Sigmoid colon (tissue), 7 donors: Measurements from ENCODE around the gene KRTAP4-7. TPM values are rescaled to one million over a fixed set of nuclear protein-coding genes. Genes with fewer than 3 reads are reported as not detected.
"Not testable (repeated sequence)": the region's sequence is repeated elsewhere in the genome, so short reads cannot be mapped to it uniquely, and the experiment has no call there.

ENCODE experiments used
- DNase-seq: peaks from one replicate; pipeline ENCODE4 v3.0.0-alpha.2; 2019
- H3K27ac ChIP-seq, 4 donors: fragments of 200-600 bp; sonication (generic); one replicate each; pipeline ENCODE4 v1.5.1; 2016 to 2019; ENCODE audit warnings: mild to moderate bottlenecking in 1 of 4
- H3K27me3 ChIP-seq, 3 donors: fragments of 200-600 bp; sonication (generic); one replicate each; pipeline ENCODE4 v1.5.1; 2019; ENCODE audit warnings: mild to moderate bottlenecking in 1 of 3
- H3K36me3 ChIP-seq, 4 donors: fragments of 200-600 bp; sonication (generic); one replicate each; pipeline ENCODE4 v1.5.1; 2016 to 2019
- H3K4me1 ChIP-seq, 4 donors: fragments of 200-600 bp; sonication (generic); one replicate each; pipeline ENCODE4 v1.5.1; 2017 to 2019
- H3K4me3 ChIP-seq, 4 donors: fragments of 200-600 bp; sonication (generic); one replicate each; pipeline ENCODE4 v1.5.1; 2017 to 2019; ENCODE audit warnings: mild to moderate bottlenecking in 2 of 4, moderate library complexity in 1 of 4
- H3K9me3 ChIP-seq, 4 donors: fragments of 200-600 bp in 3 of 4; sonication (generic) in 3 of 4; one replicate each; pipeline versions ENCODE4 v1.5.1 to v1.6.1; 2013 to 2019
- EP300 ChIP-seq, 4 donors: sonication (generic); formaldehyde crosslinking; IDR thresholded peaks; one replicate each; pipeline ENCODE4 v1.6.1; 2017; ENCODE audit warnings: antibody characterized with exemption in 4 of 4
- POLR2A ChIP-seq, 2 donors: fragments of 450-650 bp; IDR thresholded peaks; one replicate each; pipeline ENCODE4 v1.6.1; 2016; ENCODE audit warnings: antibody characterized with exemption in 2 of 2, mild to moderate bottlenecking in 2 of 2, moderate library complexity in 2 of 2
- POLR2AphosphoS5 ChIP-seq, 4 donors: sonication (generic); formaldehyde crosslinking; IDR thresholded peaks; one replicate each; pipeline ENCODE4 v1.6.1; 2017; ENCODE audit warnings: antibody characterized with exemption in 4 of 4
- WGBS, 2 donors: extraction: QIAGEN DNeasy Blood & Tissue Kit; methylation state at CpG; one replicate each; pipeline ENCODE4 v1.1.7; 2013; 5-methylcytosine and 5-hydroxymethylcytosine counted together
- intact Hi-C: fragments of 100-400 bp; cut with DNase I; formaldehyde crosslinking; loops from one replicate; pipeline ENCODE4 v1.15.1; 2023
- polyA plus RNA-seq, 3 donors: library from polyadenylated mRNA; stranded (reverse); fragments of 200-250 nt; gene quantifications; one replicate each; pipeline ENCODE4 v1.2.3, GENCODE V29; 2013
- total RNA-seq, 4 donors: library from RNA; depleted of rRNA; stranded (reverse); fragments of >200 nt; gene quantifications; one replicate each; pipeline ENCODE4 v1.1.0, GENCODE V29; 2016
- TF ChIP-seq, protein P1 (sequence below), 4 experiments: fragments of 450-650 bp in 3 of 4; fragments of 200-600 bp in 1 of 4; IDR thresholded peaks; one replicate each; pipeline ENCODE4 v1.5.1; 2016 to 2019; ENCODE audit warnings: antibody characterized with exemption in 4 of 4, mild to moderate bottlenecking in 3 of 4, moderate library complexity in 2 of 4
- donor health status: healthy with polysubstance abuse.
- donor health status: Bipolar disorder and iron deficiency.
- donor health status: healthy.

KRTAP4-7 gene
- total and polyA plus RNA-seq, 7 donors: not detected

DNA sequence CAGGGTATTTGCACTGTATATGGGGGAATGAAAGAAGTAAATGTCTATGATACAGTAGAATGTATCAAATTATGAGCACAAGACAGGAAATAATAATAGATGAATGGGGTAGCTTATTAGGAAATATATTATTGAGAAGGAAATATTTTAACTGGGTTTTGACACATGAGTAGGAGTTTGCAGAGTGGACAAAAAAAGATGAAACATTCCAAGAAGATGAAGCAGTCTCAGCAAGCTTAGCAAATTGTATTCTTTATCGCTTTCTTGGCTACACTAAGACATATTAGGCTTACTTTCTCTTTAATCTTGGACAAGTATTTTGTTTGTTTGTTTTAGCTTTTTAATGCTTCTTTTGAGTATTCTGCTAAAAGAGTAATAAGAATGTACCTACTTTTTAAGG, 19.9 kb downstream of the KRTAP4-7 start:
- Histone ChIP-seq H3K27me3 (no peaks in the 10 kb centered on the region), H3K4me3 (no peak overlapping the region), H3K4me1 (no peaks in the 10 kb centered on the region), H3K9me3 (no peaks in the 10 kb centered on the region), H3K27ac (no peak overlapping the region), H3K36me3 (no peaks in the 10 kb centered on the region)
- DNase-seq: no peak
- intact Hi-C loops: no loop called here
- TF ChIP-seq POLR2A (IDR thresholded peaks at IDR 0.05): no peak
- no peak for TF ChIP-seq EP300 (IDR thresholded peaks at IDR 0.05)
- no peak for TF ChIP-seq POLR2AphosphoS5 (IDR thresholded peaks at IDR 0.05)
- TF ChIP-seq, protein P1, sequence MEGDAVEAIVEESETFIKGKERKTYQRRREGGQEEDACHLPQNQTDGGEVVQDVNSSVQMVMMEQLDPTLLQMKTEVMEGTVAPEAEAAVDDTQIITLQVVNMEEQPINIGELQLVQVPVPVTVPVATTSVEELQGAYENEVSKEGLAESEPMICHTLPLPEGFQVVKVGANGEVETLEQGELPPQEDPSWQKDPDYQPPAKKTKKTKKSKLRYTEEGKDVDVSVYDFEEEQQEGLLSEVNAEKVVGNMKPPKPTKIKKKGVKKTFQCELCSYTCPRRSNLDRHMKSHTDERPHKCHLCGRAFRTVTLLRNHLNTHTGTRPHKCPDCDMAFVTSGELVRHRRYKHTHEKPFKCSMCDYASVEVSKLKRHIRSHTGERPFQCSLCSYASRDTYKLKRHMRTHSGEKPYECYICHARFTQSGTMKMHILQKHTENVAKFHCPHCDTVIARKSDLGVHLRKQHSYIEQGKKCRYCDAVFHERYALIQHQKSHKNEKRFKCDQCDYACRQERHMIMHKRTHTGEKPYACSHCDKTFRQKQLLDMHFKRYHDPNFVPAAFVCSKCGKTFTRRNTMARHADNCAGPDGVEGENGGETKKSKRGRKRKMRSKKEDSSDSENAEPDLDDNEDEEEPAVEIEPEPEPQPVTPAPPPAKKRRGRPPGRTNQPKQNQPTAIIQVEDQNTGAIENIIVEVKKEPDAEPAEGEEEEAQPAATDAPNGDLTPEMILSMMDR (IDR thresholded peaks at IDR 0.05): no peak
- 88 to 95% methylated on average over 1 of the region's 1 CpG for WGBS, 2 donors

DNA sequence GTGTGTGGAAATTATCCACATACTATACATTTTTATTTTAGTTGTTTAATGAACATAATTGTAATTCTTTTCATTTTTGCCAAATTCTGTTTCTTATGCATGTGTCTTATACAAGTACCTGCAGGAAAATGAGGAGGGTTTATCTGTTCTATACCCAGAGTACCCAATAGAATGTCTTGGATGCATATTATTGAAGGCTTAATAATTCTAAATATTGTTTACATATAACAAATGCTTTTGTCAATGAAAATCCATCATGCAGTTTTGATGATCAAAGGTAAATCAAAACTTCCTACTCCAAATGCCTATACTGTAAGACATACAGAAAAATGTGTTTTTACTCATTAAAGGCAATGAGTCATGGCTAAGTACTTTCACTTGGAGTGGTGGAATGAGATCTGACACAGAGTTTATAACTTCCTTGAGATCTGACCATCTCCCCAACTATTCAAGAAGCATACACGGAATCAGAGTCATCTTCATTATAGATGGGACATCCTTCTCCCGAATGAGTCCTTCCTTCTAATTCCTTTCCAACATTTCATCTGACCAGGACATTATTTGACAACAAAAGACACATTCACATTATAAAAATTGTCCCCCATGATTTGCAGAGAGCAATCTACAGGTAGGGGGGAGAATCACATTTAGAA, 20.6 kb downstream of the KRTAP4-7 start:
- H3K36me3 ChIP-seq, H3K27ac ChIP-seq, H3K4me1 ChIP-seq, H3K4me3 ChIP-seq, H3K9me3 ChIP-seq, intact Hi-C loops, H3K27me3 ChIP-seq, DNase-seq: not testable (repeated sequence)
- WGBS, 2 donors: 77 to 85% methylated on average over 2 of the region's 2 CpGs

DNA sequence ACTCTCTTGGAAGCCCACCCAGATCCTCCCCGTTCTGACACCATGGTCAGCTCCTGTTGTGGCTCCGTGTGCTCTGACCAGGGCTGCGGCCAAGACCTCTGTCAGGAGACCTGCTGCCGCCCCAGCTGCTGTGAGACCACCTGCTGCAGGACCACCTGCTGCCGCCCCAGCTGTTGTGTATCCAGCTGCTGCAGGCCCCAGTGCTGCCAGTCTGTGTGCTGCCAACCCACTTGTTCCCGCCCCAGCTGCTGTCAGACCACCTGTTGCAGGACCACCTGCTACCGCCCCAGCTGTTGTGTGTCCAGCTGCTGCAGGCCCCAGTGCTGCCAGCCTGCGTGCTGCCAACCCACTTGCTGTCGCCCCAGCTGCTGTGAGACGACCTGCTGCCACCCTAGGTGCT, 21.4 kb downstream of the KRTAP4-7 start, which contains the start of gene KRTAP4-9:
Gene KRTAP4-9 (plus strand): TSS at position 43 of the 400 bp plus-strand sequence. CDS start 0 bp downstream, at position 43.
- intact Hi-C loops, H3K4me3 ChIP-seq, H3K27me3 ChIP-seq, H3K36me3 ChIP-seq, H3K27ac ChIP-seq, H3K9me3 ChIP-seq, H3K4me1 ChIP-seq, DNase-seq: not testable (repeated sequence)
- WGBS, 2 donors: 81 to 82% methylated on average over 10 of the region's 10 CpGs

DNA sequence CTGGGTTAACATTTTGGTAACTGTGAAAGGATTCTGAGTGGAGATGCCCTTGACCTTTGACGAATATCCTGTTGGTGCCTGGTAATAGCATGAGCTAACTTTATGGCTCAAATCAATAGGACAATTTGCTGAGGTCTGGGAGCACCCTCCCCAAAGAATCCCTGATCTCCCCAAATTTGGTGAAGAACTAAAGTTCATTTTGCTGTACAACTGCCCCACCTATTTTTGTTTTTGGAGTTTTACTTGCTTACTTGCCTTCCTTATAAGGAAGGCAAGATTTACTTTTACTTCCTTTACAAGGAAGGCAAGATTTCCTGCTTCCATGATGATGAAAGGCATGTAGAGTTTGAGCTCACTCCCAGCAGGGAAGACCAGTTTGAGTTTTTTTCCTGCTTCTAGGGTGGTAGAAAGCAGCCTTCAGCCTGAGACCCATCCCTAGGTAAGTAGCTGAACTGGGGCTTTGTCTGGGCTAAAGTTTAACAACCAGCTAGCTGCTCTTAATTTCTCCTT, 24.0 kb downstream of the KRTAP4-7 start:
- 57 to 77% methylated on average over 1 of the region's 1 CpG for WGBS, 2 donors
- TF ChIP-seq POLR2AphosphoS5 (IDR thresholded peaks at IDR 0.05) (no peak), POLR2A (IDR thresholded peaks at IDR 0.05) (no peak), EP300 (IDR thresholded peaks at IDR 0.05) (no peak)
- TF ChIP-seq, protein P1 (IDR thresholded peaks at IDR 0.05): no peak
- H3K27me3 ChIP-seq: no peaks in the 10 kb centered on the region
- no peaks in the 10 kb centered on the region for H3K4me1 ChIP-seq
- no peak for DNase-seq
- H3K4me3 ChIP-seq: no peak overlapping the region
- no peaks in the 10 kb centered on the region for H3K9me3 ChIP-seq
- intact Hi-C loops: no loop called here
- no peak overlapping the region for H3K27ac ChIP-seq
- H3K36me3 ChIP-seq: no peaks in the 10 kb centered on the region

DNA sequence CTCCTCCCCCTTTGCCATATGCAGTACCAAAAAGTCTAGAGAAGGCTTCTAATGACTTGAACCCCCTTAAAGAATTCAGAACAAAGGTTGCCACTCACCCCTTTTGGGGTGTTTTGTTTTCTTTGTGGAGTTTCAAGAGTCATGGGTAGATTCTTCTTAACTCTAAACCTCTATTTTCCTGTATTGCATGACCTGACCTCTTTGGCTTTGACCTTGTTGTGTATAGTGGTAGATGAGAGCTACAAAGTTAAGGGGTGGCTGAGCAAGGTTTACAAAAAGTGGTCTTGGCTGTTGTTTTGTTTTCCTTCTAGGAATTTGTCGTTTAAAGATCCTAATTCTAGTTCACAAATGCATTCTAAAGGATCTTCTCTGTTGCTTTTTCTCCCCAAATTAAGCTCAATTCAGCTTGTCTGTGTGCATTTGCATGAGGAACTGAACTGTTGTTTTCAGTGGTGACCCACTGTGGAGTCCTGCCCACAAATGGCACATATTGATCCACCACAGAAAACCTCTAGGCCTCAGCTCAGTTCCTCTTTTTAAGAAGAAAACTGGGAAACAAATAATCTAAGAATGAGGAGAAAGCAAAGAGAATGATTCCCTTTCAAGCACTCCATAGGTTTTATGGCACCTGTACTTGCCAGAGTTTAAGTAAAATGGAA, 24.9 kb downstream of the KRTAP4-7 start:
- DNase-seq, H3K36me3 ChIP-seq, H3K27ac ChIP-seq, H3K4me1 ChIP-seq, H3K4me3 ChIP-seq, H3K27me3 ChIP-seq, H3K9me3 ChIP-seq, intact Hi-C loops: not testable (repeated sequence)
- WGBS, 2 donors: 35 to 38% methylated on average over 1 of the region's 1 CpG

DNA sequence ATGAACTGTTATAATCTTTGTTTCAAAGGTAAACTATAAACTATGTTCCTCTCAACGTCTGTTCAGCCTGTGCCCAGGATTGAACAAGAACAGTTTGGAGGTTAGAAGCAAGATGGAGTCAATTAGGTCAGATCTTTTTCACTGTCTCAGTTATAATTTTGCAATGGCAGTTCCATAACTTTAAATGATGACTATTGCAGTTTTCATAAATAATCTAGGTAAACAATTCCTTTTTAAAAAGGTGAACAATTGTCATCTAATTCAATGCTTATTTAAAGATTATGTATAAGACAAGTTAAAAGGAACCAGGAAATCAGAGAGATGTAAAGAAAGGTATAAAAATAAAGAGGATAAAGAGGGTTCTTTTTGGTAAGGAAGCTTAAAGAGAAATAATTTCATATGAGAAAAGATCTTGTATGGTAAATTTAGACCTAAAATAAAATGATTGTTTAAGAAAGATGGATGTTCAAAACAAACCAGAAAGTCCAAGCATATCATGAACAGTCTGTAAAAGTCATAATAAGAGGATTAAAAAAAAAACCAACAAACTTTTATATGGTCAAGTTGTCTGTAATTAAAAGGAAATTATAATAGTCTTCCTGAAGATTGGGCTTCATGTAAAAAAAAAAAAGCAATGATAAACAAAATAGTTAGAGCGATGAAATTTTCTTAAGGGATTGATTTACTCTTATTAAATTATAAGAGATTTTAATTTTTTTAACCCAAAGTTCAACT, 27.4 kb downstream of the KRTAP4-7 start:
- WGBS, 2 donors: 72 to 83% methylated on average over 2 of the region's 2 CpGs
- no peak for DNase-seq

More for the DNA sequence above, 27.4 kb downstream of the KRTAP4-7 start:
- Histone ChIP-seq H3K4me1 (no peaks in the 10 kb centered on the region), H3K27me3 (no peaks in the 10 kb centered on the region), H3K36me3 (no peaks in the 10 kb centered on the region), H3K27ac (no peak overlapping the region), H3K9me3 (no peaks in the 10 kb centered on the region), H3K4me3 (no peak overlapping the region)
- intact Hi-C loops: no loop called here
- no peak for TF ChIP-seq POLR2AphosphoS5 (IDR thresholded peaks at IDR 0.05)
